ENCODE measurements around the gene KRT82. TPM values are rescaled to one million over a fixed set of nuclear protein-coding genes. Genes with fewer than 3 reads are reported as not detected.
"Not testable (repeated sequence)": the region's sequence is repeated elsewhere in the genome, so short reads cannot be mapped to it uniquely, and the experiment has no call there.

KRT82 gene
- total and polyA plus RNA-seq, 4 donors: not detected

DNA sequence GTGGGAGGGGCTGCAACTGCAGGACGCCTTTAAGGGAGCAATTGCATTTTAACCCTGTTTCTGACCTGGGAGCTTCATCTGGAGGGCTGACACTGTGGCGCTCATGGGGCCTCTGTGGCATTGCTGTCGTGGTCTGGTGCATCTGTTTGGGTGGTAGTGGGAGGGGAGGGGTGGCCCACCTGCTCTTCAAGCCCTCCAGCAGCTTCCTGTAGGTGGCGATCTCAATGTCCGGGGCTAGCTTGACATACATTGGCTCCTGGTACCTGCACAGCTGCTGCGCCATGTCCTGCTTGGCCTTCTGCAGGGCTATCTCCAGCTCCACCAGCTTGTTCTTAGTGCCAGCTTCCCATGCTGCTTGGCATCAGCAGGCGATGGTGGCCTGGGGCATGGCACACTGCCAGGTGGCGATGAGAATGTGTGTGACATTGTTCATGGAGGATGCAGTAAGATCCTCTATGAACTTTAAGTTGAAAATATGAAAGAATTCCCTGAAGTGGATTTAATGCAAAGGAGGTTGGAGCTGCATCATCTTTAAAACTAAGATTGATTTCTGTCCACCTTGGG is 7.7 kb upstream of the KRT82 start:
- no peak overlapping the region for H3K4me3 ChIP-seq (ENCODE audit: low read depth, low read length)
- H3K36me3 ChIP-seq (ENCODE audit: control insufficient read depth, insufficient read depth, low read length): no peaks in the 10 kb centered on the region
- 68% methylated on average over 7 of the region's 8 CpGs for WGBS (ENCODE audit: insufficient coverage)

DNA sequence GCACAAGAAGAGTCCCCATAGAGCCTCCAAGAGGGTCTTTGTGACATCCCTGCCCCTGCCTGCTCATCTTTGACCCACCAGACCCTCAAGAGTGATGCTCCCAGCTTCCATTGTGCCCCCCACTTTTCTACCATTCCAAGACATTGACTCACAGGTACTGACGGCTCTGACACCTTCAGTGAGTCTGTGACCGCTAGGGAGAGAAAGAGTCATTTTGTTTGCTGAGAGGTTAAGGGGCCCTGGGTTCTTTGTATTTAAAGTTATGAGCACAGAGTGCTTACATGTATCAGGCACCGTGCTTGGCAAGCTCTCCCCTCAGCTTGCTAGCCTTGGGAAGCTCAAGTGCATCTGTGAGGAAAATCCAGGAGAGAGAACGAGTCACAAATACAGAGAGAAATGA is 7.1 kb upstream of the KRT82 start:
- no peak overlapping the region for H3K4me3 ChIP-seq (ENCODE audit: low read depth, low read length)
- H3K4me1 ChIP-seq (ENCODE audit: control insufficient read depth, insufficient read depth, low read length): peaks cover 7% of the 10 kb centered on the region
- H3K9me3 ChIP-seq (ENCODE audit: control insufficient read depth, insufficient read depth, low read length): no peaks in the 10 kb centered on the region
- DNase-seq (ENCODE audit: low read depth in 4 of 6, low spot score in 6 of 6): no peak
- no peaks in the 10 kb centered on the region for H3K27me3 ChIP-seq (ENCODE audit: control insufficient read depth, insufficient read depth, low read length)
- no peaks in the 10 kb centered on the region for H3K36me3 ChIP-seq (ENCODE audit: control insufficient read depth, insufficient read depth, low read length)
- WGBS (ENCODE audit: insufficient coverage): 52% methylated on average over 3 of the region's 4 CpGs
- no peak overlapping the region for H3K27ac ChIP-seq (ENCODE audit: low read depth, low read length)

More for the DNA sequence above, 7.7 kb upstream of the KRT82 start:
- Histone ChIP-seq H3K27ac (ENCODE audit: low read depth, low read length) (no peak overlapping the region), H3K9me3 (ENCODE audit: control insufficient read depth, insufficient read depth, low read length) (no peaks in the 10 kb centered on the region), H3K4me1 (ENCODE audit: control insufficient read depth, insufficient read depth, low read length) (peaks cover 7% of the 10 kb centered on the region), H3K27me3 (ENCODE audit: control insufficient read depth, insufficient read depth, low read length) (no peaks in the 10 kb centered on the region)
- DNase-seq (ENCODE audit: low read depth in 4 of 6, low spot score in 6 of 6): no peak

DNA sequence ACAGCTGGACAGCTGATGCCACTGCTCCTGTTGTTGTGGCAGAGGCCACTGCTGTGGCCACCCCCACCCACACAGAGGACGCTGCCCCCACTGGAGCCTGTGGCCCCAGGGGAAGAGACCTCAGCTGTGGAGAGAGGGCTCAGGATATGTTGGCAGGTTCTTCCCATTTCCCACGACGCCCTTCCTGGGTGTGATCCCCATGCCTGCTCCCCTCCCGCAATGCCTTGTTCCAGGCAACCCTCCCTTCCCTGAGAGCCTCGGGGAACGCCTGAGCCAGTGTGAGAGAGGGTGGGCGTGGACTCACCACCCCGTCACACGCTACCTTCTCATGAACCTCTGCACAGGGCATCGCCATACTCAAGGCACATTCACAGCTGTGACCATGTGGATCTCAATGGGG is 5.7 kb upstream of the KRT82 start:
- H3K4me1 ChIP-seq (ENCODE audit: control insufficient read depth, insufficient read depth, low read length): peaks cover 3% of the 10 kb centered on the region
- DNase-seq (ENCODE audit: low read depth in 4 of 6, low spot score in 6 of 6): no peak
- no peaks in the 10 kb centered on the region for H3K9me3 ChIP-seq (ENCODE audit: control insufficient read depth, insufficient read depth, low read length)
- no peak overlapping the region for H3K4me3 ChIP-seq (ENCODE audit: low read depth, low read length)
- whole genome bisulfite sequencing (ENCODE audit: insufficient coverage): 90% methylated on average over 8 of the region's 10 CpGs
- H3K36me3 ChIP-seq (ENCODE audit: control insufficient read depth, insufficient read depth, low read length): no peaks in the 10 kb centered on the region
- H3K27me3 ChIP-seq (ENCODE audit: control insufficient read depth, insufficient read depth, low read length): no peaks in the 10 kb centered on the region
- no peak overlapping the region for H3K27ac ChIP-seq (ENCODE audit: low read depth, low read length)

DNA sequence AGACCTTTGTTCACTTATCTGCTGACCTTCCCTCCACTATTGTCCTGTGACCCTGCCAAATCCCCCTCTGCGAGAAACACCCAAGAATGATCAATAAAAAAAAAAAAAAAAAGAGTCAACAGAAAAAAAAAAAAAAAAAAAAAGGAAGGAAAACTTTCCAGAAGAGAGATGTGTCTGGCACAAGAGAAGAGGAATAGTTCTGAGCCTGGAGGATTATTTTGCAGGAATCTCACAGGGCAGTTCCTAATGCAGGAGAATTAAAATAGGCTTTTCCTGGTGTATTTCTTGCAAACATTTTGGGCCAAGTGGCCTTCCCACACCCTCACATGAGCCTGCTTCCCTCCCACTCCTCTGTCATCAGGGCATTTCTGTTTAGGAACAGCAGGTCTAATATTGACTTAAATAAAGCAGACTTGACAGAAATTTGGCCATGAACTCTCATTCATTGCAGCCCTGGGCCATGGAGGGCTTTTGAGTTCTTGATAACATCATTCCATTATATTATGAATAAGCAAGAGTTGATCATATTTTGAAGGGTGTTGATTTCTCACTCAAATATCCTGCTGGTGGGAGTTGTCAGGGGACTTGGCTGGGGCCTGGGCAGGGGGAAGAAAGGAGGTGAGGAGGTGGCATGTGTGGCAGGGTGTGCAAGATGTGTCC is 4.6 kb upstream of the KRT82 start:
- not testable (repeated sequence) for H3K27ac ChIP-seq (ENCODE audit: low read depth, low read length); H3K36me3 ChIP-seq (ENCODE audit: control insufficient read depth, insufficient read depth, low read length); H3K4me1 ChIP-seq (ENCODE audit: control insufficient read depth, insufficient read depth, low read length); H3K4me3 ChIP-seq (ENCODE audit: low read depth, low read length); H3K27me3 ChIP-seq (ENCODE audit: control insufficient read depth, insufficient read depth, low read length); H3K9me3 ChIP-seq (ENCODE audit: control insufficient read depth, insufficient read depth, low read length); DNase-seq (ENCODE audit: low read depth in 4 of 6, low spot score in 6 of 6)
- WGBS (ENCODE audit: insufficient coverage): no CpG with 5 or more reads among the region's 1 CpG

DNA sequence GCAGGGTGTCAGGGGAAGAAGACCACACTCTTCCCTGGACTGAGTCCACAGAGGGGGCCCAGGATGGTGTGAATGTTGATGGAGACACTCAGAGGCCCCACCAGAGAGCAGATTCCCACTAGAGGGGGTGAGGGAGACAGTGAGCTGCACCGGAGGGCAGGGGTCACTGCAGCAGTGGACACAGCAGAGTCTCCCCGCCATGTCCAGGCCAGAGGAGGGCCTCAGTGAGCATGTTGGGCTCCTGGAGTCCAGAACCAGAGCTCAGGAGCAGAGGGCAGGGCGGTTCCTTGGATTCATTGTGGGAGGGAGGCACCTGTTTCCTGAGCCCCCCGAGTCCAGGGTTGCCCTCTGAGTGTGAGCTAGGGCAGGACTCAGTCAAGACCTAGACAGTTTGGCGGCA is 1.8 kb upstream of the KRT82 start:
- no peak overlapping the region for H3K4me3 ChIP-seq (ENCODE audit: low read depth, low read length)
- peaks cover 3% of the 10 kb centered on the region for H3K4me1 ChIP-seq (ENCODE audit: control insufficient read depth, insufficient read depth, low read length)
- H3K36me3 ChIP-seq (ENCODE audit: control insufficient read depth, insufficient read depth, low read length): no peaks in the 10 kb centered on the region
- no peak overlapping the region for H3K27ac ChIP-seq (ENCODE audit: low read depth, low read length)
- DNase-seq (ENCODE audit: low read depth in 4 of 6, low spot score in 6 of 6): no peak
- no peaks in the 10 kb centered on the region for H3K27me3 ChIP-seq (ENCODE audit: control insufficient read depth, insufficient read depth, low read length)
- H3K9me3 ChIP-seq (ENCODE audit: control insufficient read depth, insufficient read depth, low read length): no peaks in the 10 kb centered on the region
- 86% methylated on average over 5 of the region's 5 CpGs for WGBS (ENCODE audit: insufficient coverage)

DNA sequence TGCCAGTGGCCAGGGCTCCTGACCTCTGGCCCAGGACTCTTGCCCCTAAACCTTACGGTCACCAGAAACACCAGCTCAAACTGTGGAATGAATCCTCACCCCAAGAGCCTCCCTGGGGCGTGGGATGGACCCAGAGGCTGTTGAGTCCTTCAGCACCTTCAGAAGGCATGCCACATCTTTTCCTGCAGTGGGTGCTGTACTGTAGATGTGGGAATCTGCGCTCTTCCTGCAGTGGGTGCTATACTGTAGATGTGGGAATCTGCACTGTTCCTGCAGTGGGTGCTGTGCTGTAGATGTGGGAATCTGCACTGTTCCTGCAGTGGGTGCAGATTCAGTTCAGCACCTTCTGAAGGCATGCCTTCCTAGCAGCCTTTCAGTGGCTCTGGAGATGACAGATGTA is 1.2 kb downstream of the KRT82 start:
- no peak overlapping the region for H3K27ac ChIP-seq (ENCODE audit: low read depth, low read length)
- H3K27me3 ChIP-seq (ENCODE audit: control insufficient read depth, insufficient read depth, low read length): no peaks in the 10 kb centered on the region
- WGBS (ENCODE audit: insufficient coverage): 88% methylated on average over 2 of the region's 3 CpGs
- H3K36me3 ChIP-seq (ENCODE audit: control insufficient read depth, insufficient read depth, low read length): no peaks in the 10 kb centered on the region
- no peak for DNase-seq (ENCODE audit: low read depth in 4 of 6, low spot score in 6 of 6)
- H3K4me3 ChIP-seq (ENCODE audit: low read depth, low read length): no peak overlapping the region
- H3K9me3 ChIP-seq (ENCODE audit: control insufficient read depth, insufficient read depth, low read length): no peaks in the 10 kb centered on the region
- H3K4me1 ChIP-seq (ENCODE audit: control insufficient read depth, insufficient read depth, low read length): peaks cover 3% of the 10 kb centered on the region

DNA sequence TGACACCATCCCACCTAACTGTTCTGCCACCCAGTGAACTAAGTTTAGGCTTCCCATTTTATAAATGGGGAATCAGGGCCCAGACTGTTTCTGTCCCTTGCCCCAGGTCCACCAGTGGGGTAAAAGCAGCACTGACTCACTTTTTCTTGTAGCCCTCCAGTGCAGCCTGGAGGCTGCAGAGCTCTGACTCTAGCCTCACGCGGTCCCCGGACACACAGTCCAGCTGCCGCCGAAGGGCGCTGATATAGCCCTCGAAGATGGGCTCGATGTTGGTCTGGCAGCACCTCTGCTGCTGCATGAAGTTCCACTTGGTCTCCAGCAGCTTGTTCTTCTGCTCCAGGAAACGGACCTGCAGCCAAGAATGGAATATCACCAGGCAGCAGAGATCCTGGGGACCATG is 2.6 kb downstream of the KRT82 start:
- DNase-seq (ENCODE audit: low read depth in 4 of 6, low spot score in 6 of 6): no peak
- WGBS (ENCODE audit: insufficient coverage): 89% methylated on average over 9 of the region's 9 CpGs

DNA sequence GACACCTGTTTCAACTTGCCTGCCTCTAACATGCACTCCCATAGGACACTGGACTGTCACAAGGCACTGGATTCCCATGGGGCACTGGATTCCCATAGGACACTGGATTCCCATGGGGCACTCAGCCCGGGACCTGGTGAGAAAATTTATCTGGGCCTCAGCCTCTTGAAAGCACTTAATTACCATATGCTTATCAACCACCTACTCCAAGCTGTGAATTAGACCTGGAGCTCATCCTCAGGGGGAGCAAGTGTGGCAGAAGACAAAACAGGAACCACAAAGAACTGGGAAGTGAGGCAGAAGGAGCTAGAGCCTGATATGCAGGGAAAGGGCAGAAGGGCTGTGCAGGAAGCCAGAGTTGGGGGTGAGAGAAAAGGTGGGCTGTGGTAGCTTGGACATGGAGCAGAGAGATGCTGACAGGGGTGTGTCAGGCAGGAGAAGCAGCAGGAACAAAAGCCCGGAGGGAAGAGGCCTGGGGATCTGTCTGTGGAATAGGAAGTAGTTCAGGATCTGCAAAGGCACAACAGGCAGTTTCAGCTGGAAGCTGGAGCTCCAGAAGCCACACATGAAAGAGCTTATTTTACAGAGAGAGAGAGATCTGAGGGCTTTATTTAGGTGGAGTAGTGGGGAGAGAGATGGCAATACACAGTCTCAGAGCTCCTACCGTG is 3.1 kb downstream of the KRT82 start:
- WGBS (ENCODE audit: insufficient coverage): 65% methylated on average over 3 of the region's 3 CpGs
- peaks cover 6% of the 10 kb centered on the region for H3K4me1 ChIP-seq (ENCODE audit: control insufficient read depth, insufficient read depth, low read length)
- no peak overlapping the region for H3K4me3 ChIP-seq (ENCODE audit: low read depth, low read length)
- H3K27me3 ChIP-seq (ENCODE audit: control insufficient read depth, insufficient read depth, low read length): no peaks in the 10 kb centered on the region
- H3K36me3 ChIP-seq (ENCODE audit: control insufficient read depth, insufficient read depth, low read length): no peaks in the 10 kb centered on the region
- H3K27ac ChIP-seq (ENCODE audit: low read depth, low read length): no peak overlapping the region
- no peak for DNase-seq (ENCODE audit: low read depth in 4 of 6, low spot score in 6 of 6)
- no peaks in the 10 kb centered on the region for H3K9me3 ChIP-seq (ENCODE audit: control insufficient read depth, insufficient read depth, low read length)

More for the DNA sequence above, 2.6 kb downstream of the KRT82 start:
- Histone ChIP-seq H3K36me3 (ENCODE audit: control insufficient read depth, insufficient read depth, low read length) (no peaks in the 10 kb centered on the region), H3K9me3 (ENCODE audit: control insufficient read depth, insufficient read depth, low read length) (no peaks in the 10 kb centered on the region), H3K4me1 (ENCODE audit: control insufficient read depth, insufficient read depth, low read length) (peaks cover 6% of the 10 kb centered on the region), H3K27me3 (ENCODE audit: control insufficient read depth, insufficient read depth, low read length) (no peaks in the 10 kb centered on the region), H3K4me3 (ENCODE audit: low read depth, low read length) (no peak overlapping the region), H3K27ac (ENCODE audit: low read depth, low read length) (no peak overlapping the region)

DNA sequence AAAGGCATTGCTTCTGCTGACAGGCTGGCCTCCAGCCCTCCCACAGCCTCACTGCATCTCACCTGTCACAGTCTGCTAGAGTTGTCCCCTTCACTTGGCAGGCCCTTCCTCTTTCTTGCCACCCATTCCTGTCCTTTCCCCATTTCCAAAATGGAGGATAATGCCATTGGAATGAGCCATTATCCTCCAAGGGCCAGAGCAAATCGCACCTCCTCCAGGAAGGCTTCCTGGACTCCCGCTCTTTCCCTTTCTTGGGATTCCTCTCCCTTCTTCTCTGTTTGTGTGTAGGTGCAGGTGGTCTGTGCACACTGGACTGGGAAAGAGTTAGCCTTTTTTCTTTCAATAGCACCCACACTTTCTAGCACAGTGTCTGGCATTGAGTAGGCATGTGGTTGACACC is 3.8 kb downstream of the KRT82 start:
- H3K36me3 ChIP-seq (ENCODE audit: control insufficient read depth, insufficient read depth, low read length): no peaks in the 10 kb centered on the region

DNA sequence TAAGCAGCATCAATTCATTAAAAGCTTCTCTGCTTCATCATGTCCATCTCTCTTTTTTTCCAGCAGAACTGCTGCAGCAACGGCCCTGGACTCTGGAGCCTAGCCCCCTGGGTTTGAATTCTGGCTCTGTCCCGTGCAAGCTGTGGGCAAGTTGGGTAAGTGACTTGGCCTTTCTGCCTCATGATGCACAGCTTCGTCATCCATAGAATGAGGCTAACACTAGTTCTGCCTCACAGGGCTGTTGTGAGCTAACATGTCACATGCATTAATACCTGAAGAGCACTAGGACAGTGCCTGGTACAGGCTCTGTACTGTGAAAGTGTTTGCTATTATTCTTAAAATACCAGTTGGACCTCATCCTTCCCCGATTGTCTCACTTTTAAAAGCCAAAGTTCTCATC is 4.2 kb downstream of the KRT82 start:
- DNase-seq (ENCODE audit: low read depth in 4 of 6, low spot score in 6 of 6): no peak
- Histone ChIP-seq H3K9me3 (ENCODE audit: control insufficient read depth, insufficient read depth, low read length) (no peaks in the 10 kb centered on the region), H3K4me3 (ENCODE audit: low read depth, low read length) (no peak overlapping the region), H3K4me1 (ENCODE audit: control insufficient read depth, insufficient read depth, low read length) (peaks cover 6% of the 10 kb centered on the region), H3K27ac (ENCODE audit: low read depth, low read length) (no peak overlapping the region), H3K27me3 (ENCODE audit: control insufficient read depth, insufficient read depth, low read length) (no peaks in the 10 kb centered on the region), H3K36me3 (ENCODE audit: control insufficient read depth, insufficient read depth, low read length) (no peaks in the 10 kb centered on the region)
- WGBS (ENCODE audit: insufficient coverage): 100% methylated on average over 4 of the region's 4 CpGs

More for the DNA sequence above, 3.8 kb downstream of the KRT82 start:
- WGBS (ENCODE audit: insufficient coverage): no CpG with 5 or more reads among the region's 2 CpGs
- no peaks in the 10 kb centered on the region for H3K27me3 ChIP-seq (ENCODE audit: control insufficient read depth, insufficient read depth, low read length)
- no peak for DNase-seq (ENCODE audit: low read depth in 4 of 6, low spot score in 6 of 6)
- H3K4me1 ChIP-seq (ENCODE audit: control insufficient read depth, insufficient read depth, low read length): peaks cover 6% of the 10 kb centered on the region
- no peaks in the 10 kb centered on the region for H3K9me3 ChIP-seq (ENCODE audit: control insufficient read depth, insufficient read depth, low read length)
- H3K4me3 ChIP-seq (ENCODE audit: low read depth, low read length): no peak overlapping the region
- no peak overlapping the region for H3K27ac ChIP-seq (ENCODE audit: low read depth, low read length)

Measured in spinal cord (tissue), 10 donors.